Heart left ventricle (tissue), 16 donors: Measurements from ENCODE around the gene MC1R. TPM values are rescaled to one million over a fixed set of nuclear protein-coding genes. Genes with fewer than 3 reads are reported as not detected.

Experiments
- ATAC-seq, 4 donors: fragments of 200-7000 bp; cut with Tn5 transposase; one replicate each; pipeline ENCODE4 v1.9.1; 2020 to 2022; ENCODE audit warnings: moderate library complexity in 4 of 4, mild to moderate bottlenecking in 3 of 4, moderate number of reproducible peaks in 1 of 4
- DNase-seq, 5 donors: peaks; one replicate each; pipeline ENCODE4 v3.0.0-alpha.2; 2020
- H3K27ac ChIP-seq, 12 donors: fragments of 200-600 bp; sonication (generic) in 4 of 12; one replicate each; pipeline versions ENCODE4 v1.5.0 to v1.8.0; 2016 to 2022; ENCODE audit warnings: mild to moderate bottlenecking in 2 of 12
- H3K27me3 ChIP-seq, 9 donors: fragments of 200-600 bp; sonication (generic) in 2 of 9; one replicate each; pipeline versions ENCODE4 v1.5.1 to v1.8.0; 2016 to 2022; ENCODE audit warnings: mild to moderate bottlenecking in 3 of 9
- H3K36me3 ChIP-seq, 9 donors: fragments of 200-600 bp; sonication (generic) in 2 of 9; one replicate each; pipeline versions ENCODE4 v1.5.0 to v1.8.0; 2018 to 2022; ENCODE audit warnings: mild to moderate bottlenecking in 2 of 9
- H3K4me1 ChIP-seq, 12 donors: fragments of 200-600 bp; sonication (generic) in 4 of 12; one replicate each; pipeline versions ENCODE4 v1.5.0 to v1.8.0; 2016 to 2022; ENCODE audit warnings: mild to moderate bottlenecking in 3 of 12
- H3K4me3 ChIP-seq, 12 donors: fragments of 200-600 bp; sonication (generic) in 4 of 12; one replicate each; pipeline versions ENCODE4 v1.5.0 to v1.8.0; 2017 to 2022; ENCODE audit warnings: mild to moderate bottlenecking in 9 of 12, moderate library complexity in 4 of 12
- H3K9me3 ChIP-seq, 12 donors: fragments of 200-600 bp; sonication (generic) in 4 of 12; one replicate each; pipeline versions ENCODE4 v1.5.0 to v1.8.0; 2016 to 2022; ENCODE audit warnings: mild to moderate bottlenecking in 1 of 12
- CTCF ChIP-seq, 12 donors: fragments of 200-600 bp; sonication (generic) in 4 of 12; IDR thresholded peaks; one replicate each; pipeline versions ENCODE4 v1.5.0 to v1.8.0; 2018 to 2022; ENCODE audit warnings: antibody characterized with exemption in 12 of 12, mild to moderate bottlenecking in 5 of 12
- POLR2A ChIP-seq, 2 donors: fragments of 450-650 bp; IDR thresholded peaks; one replicate each; pipeline ENCODE4 v1.6.1; 2017; ENCODE audit warnings: antibody characterized with exemption in 2 of 2, mild to moderate bottlenecking in 2 of 2, moderate library complexity in 2 of 2
- WGBS, 4 donors: extraction: QIAGEN DNeasy Blood & Tissue Kit in 2 of 4; methylation state at CpG; one replicate each; pipeline versions ENCODE4 v1.1.5 to v1.1.7; 2013 to 2018; 5-methylcytosine and 5-hydroxymethylcytosine counted together
- intact Hi-C, 10 donors: fragments of 100-400 bp; cut with DNase I; formaldehyde crosslinking; loops; one replicate each; pipeline versions ENCODE4 v1.11.1 to v1.14.2; 2022
- polyA plus RNA-seq, 2 donors: library from polyadenylated mRNA; stranded (reverse); fragments of 200-250 nt; gene quantifications; one replicate each; pipeline ENCODE4 v1.2.3, GENCODE V29; 2013
- total RNA-seq, 9 donors: library from RNA; depleted of rRNA in 2 of 9; stranded (reverse); fragments of >200 nt in 2 of 9; fragmentation: NEBNext Ultra II Directional in 3 of 9; extraction: Animal tissue kit (Norgen Biotek cat#: 25700) in 3 of 9; gene quantifications; one replicate each; pipeline versions ENCODE4 v1.1.0 to v1.2.4, GENCODE V29; 2016 to 2023
- donor health status: ischemic (EF 13 %, LVEDD 7.1; RV severe dilation, severe dysfunction).
- donor health status: healthy with polysubstance abuse.
- donor health status: DM: no; HTN: yes; CAD: no.
- donor health status: DM: no; HTN: no; CAD: no.
- donor health status: ischemic (EF 25% LVEDD 6.9; RV normal size, moderate dysfunction).
- donor health status: ischemic (EF 25% LVEDD 5.7; RV mildly dilated, moderate dysfunction).
- donor health status: healthy.
- donor health status: DM: yes; HTN: yes; CAD: no.
- donor health status: ischemic (EF 35%, LVEDD 5.7; RV mildly dilated, moderate dysfunction).
- donor health status: nonischemic (EF 11% LVEDD 7.7; RV severe dilation, severe dysfunction).
- donor health status: DM: yes; HTN: yes; CAD: no.
- donor health status: PGD.
- donor health status: ischemic (EF 29% LVEDD 5.4; RV normal size, mild dysfunction).
- donor health status: nonischemic (EF 23%, LVEDD 6.1; RV moderate dilation, normal function).

MC1R gene
- total and polyA plus RNA-seq, 11 donors, result 0.42 to 2.1 (median 1.3) TPM

GRCh38 chr16:89917773-89918452 lies 749 bp upstream of the MC1R start:
- WGBS, 4 donors, result 0 to 1% (median 0%) methylated on average over 10 to 39 of the region's 39 CpGs
- TF ChIP-seq CTCF (IDR thresholded peaks at IDR 0.05) (no peak), POLR2A (IDR thresholded peaks at IDR 0.05) (peak in 1 of 2 donors; percentile 39)
- Histone ChIP-seq H3K27ac (peak overlapping the region in 8 of 12 donors; percentile 8 to 64 (median 50)), H3K9me3 (no peaks in the 10 kb centered on the region), H3K27me3 (peaks cover 0 to 17% (median 0%) of the 10 kb centered on the region in 9 donors), H3K4me3 (peak overlapping the region in 11 of 12 donors; percentile 14 to 56 (median 44)), H3K4me1 (peaks cover 4 to 48% (median 33%) of the 10 kb centered on the region in 12 donors), H3K36me3 (peaks cover 0 to 4% (median 0%) of the 10 kb centered on the region in 9 donors)
- intact Hi-C loops, result loop anchor here in 2 of 10 donors (5.0 kb wide), 1 partner anchor 46 kb away; the partner anchor contains the start of gene TCF25 (in 2 of the 2)
- DNase-seq (peak; percentile 74 to 90 (median 85)), ATAC-seq (peak in 3 of 4 donors; percentile 34 to 61 (median 52))

- no peak for TF ChIP-seq CTCF (IDR thresholded peaks at IDR 0.05)
- no peak for TF ChIP-seq POLR2A (IDR thresholded peaks at IDR 0.05)
- Histone ChIP-seq H3K36me3 (no peaks in the 10 kb centered on the region), H3K4me1 (peaks cover 13 to 64% (median 40%) of the 10 kb centered on the region in 12 donors), H3K9me3 (no peaks in the 10 kb centered on the region), H3K4me3 (no peak overlapping the region), H3K27ac (no peak overlapping the region), H3K27me3 (peaks cover 0 to 34% (median 10%) of the 10 kb centered on the region in 9 donors)
- WGBS, 4 donors, result 88 to 91% (median 90%) methylated on average over 52 of the region's 52 CpGs
- ATAC-seq (no peak), DNase-seq (no peak)
- intact Hi-C loops, result loop anchor here in 3 of 10 donors (5.0 to 10.0 kb wide), 2 partner anchors 45 to 47 kb away; partner anchors contain the start of gene TCF25 (in 3 of the 3)
Measured at GRCh38 chr16:89919535-89920406, 1.1 kb downstream of the MC1R start.

- no peak for ATAC-seq
- Histone ChIP-seq H3K27ac (peak overlapping the region in 4 of 12 donors; percentile 89 to 96 (median 92)), H3K4me3 (no peak overlapping the region), H3K4me1 (peaks cover 13 to 73% (median 45%) of the 10 kb centered on the region in 12 donors), H3K9me3 (no peaks in the 10 kb centered on the region), H3K36me3 (no peaks in the 10 kb centered on the region), H3K27me3 (peaks cover 0 to 40% (median 14%) of the 10 kb centered on the region in 9 donors)
- intact Hi-C loops, result loop anchor here in 1 of 10 donors (10.0 kb wide), 1 partner anchor 46 kb away; the partner anchor contains the start of gene TCF25
- DNase-seq, result no peak
- WGBS, 4 donors, result 51 to 56% (median 54%) methylated on average over 6 of the region's 6 CpGs
- no peak for TF ChIP-seq CTCF (IDR thresholded peaks at IDR 0.05)
- no peak for TF ChIP-seq POLR2A (IDR thresholded peaks at IDR 0.05)
Measured at GRCh38 chr16:89920723-89921122, 2.1 kb downstream of the MC1R start.
